CD4-positive, alpha-beta T cell treated with Interleukin-2 at 100 ng/mL for 4 hours (primary cell): Measurements from ENCODE around the gene FOXA1.

Experiments used
- DNase-seq: peaks from one replicate; pipeline ENCODE4 v3.0.0-alpha.2; 2020; ENCODE audit warnings: low spot score

Gene FOXA1

GRCh38 chr14:37589715-37590427 lies 5.2 kb downstream of the FOXA1 start:
- no peak for DNase-seq

GRCh38 chr14:37588956-37589714 lies 5.9 kb downstream of the FOXA1 start:
- no peak for DNase-seq

GRCh38 chr14:37588667-37588955 lies 6.4 kb downstream of the FOXA1 start:
- no peak for DNase-seq

- DNase-seq = no peak
Measured at GRCh38 chr14:37587881-37588666, 7.0 kb downstream of the FOXA1 start.

GRCh38 chr14:37587131-37587803 lies 7.8 kb downstream of the FOXA1 start:
- no peak for DNase-seq

- no peak for DNase-seq
Measured at GRCh38 chr14:37586797-37587130, 8.3 kb downstream of the FOXA1 start.

- DNase-seq = no peak
Measured at GRCh38 chr14:37585971-37586796, 8.9 kb downstream of the FOXA1 start.

GRCh38 chr14:37585101-37585511 lies 9.9 kb downstream of the FOXA1 start:
- DNase-seq = no peak

- no peak for DNase-seq
Measured at GRCh38 chr14:37584211-37585100, 10.6 kb downstream of the FOXA1 start.

GRCh38 chr14:37583358-37584210 lies 11.5 kb downstream of the FOXA1 start:
- no peak for DNase-seq

GRCh38 chr14:37580146-37580545 lies 14.9 kb downstream of the FOXA1 start:
- DNase-seq = no peak

- no peak for DNase-seq
Measured at GRCh38 chr14:37579274-37579673, 15.8 kb downstream of the FOXA1 start.

GRCh38 chr14:37573356-37573755 lies 21.7 kb downstream of the FOXA1 start:
- no peak for DNase-seq

GRCh38 chr14:37571391-37571790 lies 23.7 kb downstream of the FOXA1 start:
- no peak for DNase-seq

GRCh38 chr14:37569729-37570128 lies 25.3 kb downstream of the FOXA1 start:
- DNase-seq = no peak

GRCh38 chr14:37566811-37567371 lies 28.2 kb downstream of the FOXA1 start:
- no peak for DNase-seq

GRCh38 chr14:37565550-37565949 lies 29.5 kb downstream of the FOXA1 start:
- no peak for DNase-seq

GRCh38 chr14:37563189-37563588 lies 31.9 kb downstream of the FOXA1 start:
- no peak for DNase-seq

GRCh38 chr14:37559386-37559785 lies 35.7 kb downstream of the FOXA1 start:
- DNase-seq = no peak
